Measurements from ENCODE around the gene HSD17B2.

The HSD17B2 gene

GRCh38 chr16:81992859-81993258, 42.2 kb upstream of the HSD17B2 start:
- H3K27me3 ChIP-seq (ENCODE audit: insufficient read depth, low read length), result no peaks in the 10 kb centered on the region
- H3K9me3 ChIP-seq (ENCODE audit: low read length), result no peaks in the 10 kb centered on the region
- H3K4me2 ChIP-seq (ENCODE audit: low read length), result no peak overlapping the region
- H3K9ac ChIP-seq (ENCODE audit: low read length), result no peak overlapping the region
- H2AFZ ChIP-seq (ENCODE audit: low read length), result no peak overlapping the region
- no peak overlapping the region for H3K27ac ChIP-seq (ENCODE audit: low read depth, low read length, poor library complexity, severe bottlenecking)
- H3K4me3 ChIP-seq (ENCODE audit: low read depth, low read length, poor library complexity, severe bottlenecking), result no peak overlapping the region
- TF ChIP-seq CTCF (IDR thresholded peaks at IDR 0.05; ENCODE audit: low read length), result no peak
- no peak for TF ChIP-seq EZH2 (IDR thresholded peaks at IDR 0.05; ENCODE audit: borderline replicate concordance, low read length)
- no peaks in the 10 kb centered on the region for H3F3A ChIP-seq (ENCODE audit: insufficient read depth, low read length)
- no peaks in the 10 kb centered on the region for H4K20me1 ChIP-seq (ENCODE audit: insufficient read depth, low read length)
- H3K36me3 ChIP-seq (ENCODE audit: insufficient read depth, low read length), result peaks cover 14% of the 10 kb centered on the region; the same call in 1 of the 2 replicates
- no peaks in the 10 kb centered on the region for H3K9me2 ChIP-seq (ENCODE audit: low read depth, low read length)
- no peaks in the 10 kb centered on the region for H3K79me2 ChIP-seq (ENCODE audit: insufficient read depth, low read length)
- no peaks in the 10 kb centered on the region for H3K4me1 ChIP-seq (ENCODE audit: insufficient read depth, low read length, severe bottlenecking)

GRCh38 chr16:81994485-81994884, 40.6 kb upstream of the HSD17B2 start:
- Histone ChIP-seq H3K4me3 (ENCODE audit: low read depth, low read length, poor library complexity, severe bottlenecking) (no peak overlapping the region), H3K9me3 (ENCODE audit: low read length) (no peaks in the 10 kb centered on the region), H3K36me3 (ENCODE audit: insufficient read depth, low read length) (peaks cover 29% of the 10 kb centered on the region), H3K4me1 (ENCODE audit: insufficient read depth, low read length, severe bottlenecking) (no peaks in the 10 kb centered on the region), H3F3A (ENCODE audit: insufficient read depth, low read length) (no peaks in the 10 kb centered on the region), H4K20me1 (ENCODE audit: insufficient read depth, low read length) (no peaks in the 10 kb centered on the region), H3K27me3 (ENCODE audit: insufficient read depth, low read length) (no peaks in the 10 kb centered on the region), H3K27ac (ENCODE audit: low read depth, low read length, poor library complexity, severe bottlenecking) (no peak overlapping the region), H3K4me2 (ENCODE audit: low read length) (no peak overlapping the region), H3K79me2 (ENCODE audit: insufficient read depth, low read length) (no peaks in the 10 kb centered on the region), H2AFZ (ENCODE audit: low read length) (no peak overlapping the region), H3K9ac (ENCODE audit: low read length) (no peak overlapping the region), H3K9me2 (ENCODE audit: low read depth, low read length) (no peaks in the 10 kb centered on the region)
- TF ChIP-seq EZH2 (IDR thresholded peaks at IDR 0.05; ENCODE audit: borderline replicate concordance, low read length), result no peak
- peak; percentile 63 for TF ChIP-seq CTCF (IDR thresholded peaks at IDR 0.05; ENCODE audit: low read length)

DNA sequence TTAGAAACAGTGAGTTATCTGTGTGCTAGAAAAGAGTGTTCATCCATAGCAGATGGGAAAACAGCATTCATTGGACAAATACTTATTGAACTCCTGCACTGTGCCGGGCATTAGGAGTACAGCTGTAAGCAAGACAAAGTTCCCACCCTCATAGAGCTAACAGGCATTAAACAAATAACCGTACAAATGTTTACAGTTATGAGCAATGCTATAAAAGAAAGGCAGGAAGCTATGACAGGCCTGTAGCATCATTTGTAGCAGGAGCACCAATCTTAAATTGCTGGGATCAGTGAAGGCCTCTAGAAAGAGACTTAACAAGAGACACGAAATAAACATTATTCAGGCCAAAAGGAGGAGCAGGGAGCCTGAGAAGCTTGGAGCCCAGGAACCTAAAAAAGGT, 39.4 kb upstream of the HSD17B2 start:
- Histone ChIP-seq H3K9ac (ENCODE audit: low read length) (no peak overlapping the region), H3K36me3 (ENCODE audit: insufficient read depth, low read length) (peaks cover 40% of the 10 kb centered on the region), H3K9me3 (ENCODE audit: low read length) (no peaks in the 10 kb centered on the region), H3K4me1 (ENCODE audit: insufficient read depth, low read length, severe bottlenecking) (no peaks in the 10 kb centered on the region), H3K79me2 (ENCODE audit: insufficient read depth, low read length) (no peaks in the 10 kb centered on the region), H3K4me3 (ENCODE audit: low read depth, low read length, poor library complexity, severe bottlenecking) (no peak overlapping the region), H3K4me2 (ENCODE audit: low read length) (no peak overlapping the region), H3F3A (ENCODE audit: insufficient read depth, low read length) (no peaks in the 10 kb centered on the region), H4K20me1 (ENCODE audit: insufficient read depth, low read length) (no peaks in the 10 kb centered on the region), H3K9me2 (ENCODE audit: low read depth, low read length) (no peaks in the 10 kb centered on the region), H3K27me3 (ENCODE audit: insufficient read depth, low read length) (no peaks in the 10 kb centered on the region), H3K27ac (ENCODE audit: low read depth, low read length, poor library complexity, severe bottlenecking) (no peak overlapping the region), H2AFZ (ENCODE audit: low read length) (no peak overlapping the region)
- TF ChIP-seq EZH2 (IDR thresholded peaks at IDR 0.05; ENCODE audit: borderline replicate concordance, low read length), result no peak
